ENCODE measurements around the gene RNF146.
A peak's percentile ranks its signal among the peaks of the same experiment; 100 is the strongest.
"Not testable (repeated sequence)": the region's sequence is repeated elsewhere in the genome, so short reads cannot be mapped to it uniquely, and the experiment has no call there.

Gene RNF146, protein sequence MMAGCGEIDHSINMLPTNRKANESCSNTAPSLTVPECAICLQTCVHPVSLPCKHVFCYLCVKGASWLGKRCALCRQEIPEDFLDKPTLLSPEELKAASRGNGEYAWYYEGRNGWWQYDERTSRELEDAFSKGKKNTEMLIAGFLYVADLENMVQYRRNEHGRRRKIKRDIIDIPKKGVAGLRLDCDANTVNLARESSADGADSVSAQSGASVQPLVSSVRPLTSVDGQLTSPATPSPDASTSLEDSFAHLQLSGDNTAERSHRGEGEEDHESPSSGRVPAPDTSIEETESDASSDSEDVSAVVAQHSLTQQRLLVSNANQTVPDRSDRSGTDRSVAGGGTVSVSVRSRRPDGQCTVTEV

GRCh38 chr6:127266178-127266891 lies at the start of gene RNF146:
Gene RNF146, plus strand, starts transcription at chr6:127266864. Its CDS starts 13,475 bp downstream, at chr6:127280339.
- Histone ChIP-seq H3K4me3 (peak within 1 kb of the TSS; percentile 82), H3K4me1 (peaks cover 12% of the 10 kb centered on the region), H3K27me3 (ENCODE audit: low read depth) (peaks cover 6% of the 10 kb centered on the region; the same call in 1 of the 2 replicates), H3K36me3 (replicated peaks) (no peaks in the 10 kb centered on the region), H3K9me3 (no peaks in the 10 kb centered on the region)
- peak; percentile 80 to 86 for DNase-seq (ENCODE audit: low spot score in 2 of 2)
- in situ Hi-C loops (cut with MboI; ENCODE audit: low sequenced_read_pairs) = no loop called here

DNA sequence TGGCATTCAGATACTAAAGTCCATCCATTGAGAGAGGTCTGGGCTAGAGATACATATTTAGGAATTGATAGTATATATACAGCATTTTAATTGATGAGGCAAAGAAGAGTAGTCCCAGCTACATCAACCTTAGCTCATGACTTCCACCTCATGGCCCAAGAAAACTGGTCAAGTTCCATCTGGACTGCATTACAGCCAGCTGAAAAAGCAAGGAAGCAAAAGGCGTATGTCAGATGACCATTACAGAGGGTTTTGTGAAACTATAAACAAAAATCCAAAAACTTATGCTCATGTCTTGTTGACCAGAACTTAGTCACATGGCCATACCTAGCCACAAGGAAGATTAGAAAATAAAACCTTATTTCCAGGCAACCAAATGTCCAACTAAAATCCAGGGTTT lies 46.8 kb upstream of the RNF146 start:
- in situ Hi-C loops (cut with MboI; ENCODE audit: low sequenced_read_pairs) = no loop called here
- no peak for DNase-seq (ENCODE audit: low spot score in 2 of 2)
- H3K4me1 ChIP-seq = no peaks in the 10 kb centered on the region
- H3K27me3 ChIP-seq (ENCODE audit: low read depth) = no peaks in the 10 kb centered on the region
- no peaks in the 10 kb centered on the region for H3K9me3 ChIP-seq
- no peaks in the 10 kb centered on the region for H3K36me3 ChIP-seq (replicated peaks)
- H3K4me3 ChIP-seq = no peak overlapping the region

- H3K9me3 ChIP-seq = no peaks in the 10 kb centered on the region
- H3K36me3 ChIP-seq (replicated peaks) = no peaks in the 10 kb centered on the region
- in situ Hi-C loops (cut with MboI; ENCODE audit: low sequenced_read_pairs) = no loop called here
- H3K4me3 ChIP-seq = no peak overlapping the region
- no peaks in the 10 kb centered on the region; the same call in 1 of the 2 replicates for H3K27me3 ChIP-seq (ENCODE audit: low read depth)
- DNase-seq (ENCODE audit: low spot score in 2 of 2) = no peak
- no peaks in the 10 kb centered on the region for H3K4me1 ChIP-seq
These were observed 45.5 kb upstream of the RNF146 start for GRCh38 chr6:127221201-127221600.

GRCh38 chr6:127222418-127222817 lies 44.2 kb upstream of the RNF146 start:
- no peak for DNase-seq (ENCODE audit: low spot score in 2 of 2)
- in situ Hi-C loops (cut with MboI; ENCODE audit: low sequenced_read_pairs) = no loop called here
- no peaks in the 10 kb centered on the region for H3K9me3 ChIP-seq
- no peak overlapping the region for H3K4me3 ChIP-seq
- H3K27me3 ChIP-seq (ENCODE audit: low read depth) = no peaks in the 10 kb centered on the region; the same call in 1 of the 2 replicates
- no peaks in the 10 kb centered on the region for H3K4me1 ChIP-seq
- H3K36me3 ChIP-seq (replicated peaks) = no peaks in the 10 kb centered on the region

GRCh38 chr6:127225497-127225896 lies 41.2 kb upstream of the RNF146 start:
- Histone ChIP-seq H3K36me3 (replicated peaks) (no peaks in the 10 kb centered on the region), H3K9me3 (0 out of 2 replicates have a peak, but pooled peaks cover 2% of the 10 kb centered on the region), H3K27me3 (ENCODE audit: low read depth) (no peaks in the 10 kb centered on the region; the same call in 1 of the 2 replicates), H3K4me3 (no peak overlapping the region), H3K4me1 (no peaks in the 10 kb centered on the region)
- no peak for DNase-seq (ENCODE audit: low spot score in 2 of 2)
- in situ Hi-C loops (cut with MboI; ENCODE audit: low sequenced_read_pairs) = no loop called here

GRCh38 chr6:127233819-127234218 lies 32.8 kb upstream of the RNF146 start:
- H3K36me3 ChIP-seq (replicated peaks); H3K27me3 ChIP-seq (ENCODE audit: low read depth); H3K4me1 ChIP-seq; H3K4me3 ChIP-seq; in situ Hi-C loops (cut with MboI; ENCODE audit: low sequenced_read_pairs); H3K9me3 ChIP-seq; DNase-seq (ENCODE audit: low spot score in 2 of 2): not testable (repeated sequence)

DNA sequence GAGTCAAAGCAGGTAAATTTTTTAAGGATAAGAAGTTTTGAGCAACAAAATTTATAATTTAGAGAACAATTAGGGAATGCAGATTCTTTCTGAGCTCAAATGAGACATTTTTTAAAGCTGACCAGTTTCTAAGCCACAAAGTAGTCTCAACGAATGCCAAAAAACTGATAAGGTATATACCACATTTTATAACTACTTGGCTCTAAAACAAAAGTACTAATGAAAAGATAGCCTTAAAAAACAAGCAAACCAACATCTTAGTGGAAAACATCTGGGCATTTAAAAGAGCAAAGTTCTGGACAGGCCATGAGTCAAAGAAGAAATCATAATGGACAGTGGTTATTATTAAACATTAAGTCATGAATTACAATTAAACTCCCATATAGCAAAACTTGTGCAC lies 23.2 kb upstream of the RNF146 start:
- in situ Hi-C loops (cut with MboI; ENCODE audit: low sequenced_read_pairs) = no loop called here
- Histone ChIP-seq H3K36me3 (replicated peaks) (no peaks in the 10 kb centered on the region), H3K4me1 (no peaks in the 10 kb centered on the region), H3K9me3 (no peaks in the 10 kb centered on the region), H3K4me3 (no peak overlapping the region), H3K27me3 (ENCODE audit: low read depth) (no peaks in the 10 kb centered on the region)
- DNase-seq (ENCODE audit: low spot score in 2 of 2) = no peak

DNA sequence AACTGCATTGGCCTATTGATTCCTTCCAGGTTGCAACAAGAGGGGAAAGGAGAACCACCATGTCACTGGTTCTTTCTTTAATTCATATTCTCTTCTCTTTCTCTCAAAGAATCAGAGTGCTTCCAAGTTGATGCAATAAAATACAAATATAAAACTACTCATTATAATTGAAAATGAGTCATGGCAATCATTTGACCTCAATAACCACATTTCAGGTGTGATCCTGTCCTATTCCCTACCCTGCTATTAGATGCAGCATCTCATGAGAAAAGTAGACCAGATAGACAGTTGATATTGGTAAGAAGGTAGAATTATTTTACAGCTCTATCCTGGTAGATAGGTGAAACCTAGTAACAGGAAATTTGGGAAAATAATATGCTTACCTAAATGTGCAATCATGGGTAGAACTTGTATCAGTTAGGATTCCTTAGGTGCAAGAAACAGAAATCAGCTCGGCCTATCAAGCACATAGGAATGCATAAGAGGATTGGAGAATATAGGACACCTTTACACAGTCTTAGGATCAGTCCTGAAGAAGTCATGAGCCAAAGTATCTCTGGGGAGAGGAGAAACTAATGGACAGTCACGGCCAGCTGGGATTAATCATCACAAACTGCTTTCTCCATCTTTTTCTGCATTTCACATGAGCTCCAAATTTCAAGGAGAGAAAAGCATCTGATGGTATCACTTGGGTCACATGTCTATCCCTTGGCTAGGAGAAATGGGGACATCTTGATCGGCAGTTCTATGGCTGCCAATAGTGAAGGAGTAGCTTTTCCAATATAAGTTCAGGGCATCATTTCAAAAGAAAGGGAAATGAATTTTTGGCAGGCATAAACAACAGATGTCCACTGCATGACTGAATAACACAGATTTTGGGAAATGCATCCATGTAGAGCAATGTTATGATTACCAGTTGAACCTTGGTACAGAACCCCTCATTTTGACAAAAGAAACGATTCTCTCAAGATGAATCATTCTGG lies 19.3 kb upstream of the RNF146 start:
- Histone ChIP-seq H3K4me1 (no peaks in the 10 kb centered on the region), H3K27me3 (ENCODE audit: low read depth) (no peaks in the 10 kb centered on the region), H3K9me3 (no peaks in the 10 kb centered on the region), H3K4me3 (no peak overlapping the region), H3K36me3 (replicated peaks) (no peaks in the 10 kb centered on the region)
- in situ Hi-C loops (cut with MboI; ENCODE audit: low sequenced_read_pairs) = no loop called here
- DNase-seq (ENCODE audit: low spot score in 2 of 2) = no peak

DNA sequence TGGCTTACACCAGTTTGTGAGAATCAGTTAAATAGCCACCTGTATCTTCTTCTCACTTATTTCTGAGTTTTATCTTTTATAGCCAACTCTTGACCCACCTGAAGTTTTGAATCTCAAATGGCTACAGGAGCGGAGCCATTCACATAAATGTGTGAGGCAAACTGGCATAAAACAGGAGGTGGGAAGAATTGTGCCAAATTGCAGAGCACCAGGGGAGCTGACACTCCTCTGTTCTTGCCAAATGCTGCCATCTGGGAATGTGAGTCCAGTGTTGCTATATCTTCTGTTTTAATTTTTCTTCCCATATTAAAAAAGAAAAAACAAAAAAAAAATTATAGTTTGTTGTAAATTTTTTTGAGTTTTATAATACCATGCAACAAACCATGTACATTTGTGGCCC lies 17.0 kb upstream of the RNF146 start:
- in situ Hi-C loops (cut with MboI; ENCODE audit: low sequenced_read_pairs) = no loop called here
- H3K36me3 ChIP-seq (replicated peaks) = no peaks in the 10 kb centered on the region
- no peak for DNase-seq (ENCODE audit: low spot score in 2 of 2)
- H3K4me3 ChIP-seq = no peak overlapping the region
- H3K4me1 ChIP-seq = no peaks in the 10 kb centered on the region
- no peaks in the 10 kb centered on the region for H3K9me3 ChIP-seq
- H3K27me3 ChIP-seq (ENCODE audit: low read depth) = no peaks in the 10 kb centered on the region

GRCh38 chr6:127255286-127255685 lies 11.4 kb upstream of the RNF146 start:
- DNase-seq (ENCODE audit: low spot score in 2 of 2) = no peak
- H3K4me1 ChIP-seq = no peaks in the 10 kb centered on the region
- in situ Hi-C loops (cut with MboI; ENCODE audit: low sequenced_read_pairs) = no loop called here

DNA sequence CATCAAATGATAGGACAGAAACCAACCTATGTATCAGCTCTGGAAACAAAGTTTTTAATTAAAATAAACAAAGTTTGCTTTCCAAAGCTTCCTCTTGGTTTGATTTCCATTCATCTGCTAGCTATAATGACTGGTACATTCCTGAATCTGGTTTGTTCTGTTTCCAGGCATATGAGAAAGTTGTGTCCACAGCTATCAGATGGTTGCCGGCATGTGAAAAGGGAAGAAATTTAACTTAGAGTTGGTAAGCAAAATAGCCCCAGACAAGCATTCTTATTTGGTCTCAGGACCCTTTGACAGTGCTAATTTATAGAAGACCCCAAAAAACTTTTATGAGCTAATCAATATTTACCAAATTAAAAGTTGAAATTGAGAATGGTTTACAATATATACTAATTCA lies 3.8 kb upstream of the RNF146 start:
- no peak for DNase-seq (ENCODE audit: low spot score in 2 of 2)
- Histone ChIP-seq H3K4me1 (peaks cover 5% of the 10 kb centered on the region), H3K9me3 (no peaks in the 10 kb centered on the region), H3K36me3 (replicated peaks) (no peaks in the 10 kb centered on the region), H3K4me3 (no peak overlapping the region), H3K27me3 (ENCODE audit: low read depth) (peaks cover 7% of the 10 kb centered on the region; the same call in 1 of the 2 replicates)
- in situ Hi-C loops (cut with MboI; ENCODE audit: low sequenced_read_pairs) = no loop called here

More at GRCh38 chr6:127255286-127255685, 11.4 kb upstream of the RNF146 start:
- H3K36me3 ChIP-seq (replicated peaks) = no peaks in the 10 kb centered on the region
- 0 out of 2 replicates have a peak, but pooled peaks cover 2% of the 10 kb centered on the region for H3K27me3 ChIP-seq (ENCODE audit: low read depth)
- no peak overlapping the region for H3K4me3 ChIP-seq
- H3K9me3 ChIP-seq = no peaks in the 10 kb centered on the region

- no peak for DNase-seq (ENCODE audit: low spot score in 2 of 2)
- in situ Hi-C loops (cut with MboI; ENCODE audit: low sequenced_read_pairs) = no loop called here
- no peaks in the 10 kb centered on the region for H3K9me3 ChIP-seq
These were observed 3.2 kb upstream of the RNF146 start for GRCh38 chr6:127263481-127263880.

GRCh38 chr6:127266892-127267645 lies 405 bp downstream of the RNF146 start:
- Histone ChIP-seq H3K4me3 (peak overlapping the region; percentile 82), H3K9me3 (no peaks in the 10 kb centered on the region), H3K4me1 (peaks cover 12% of the 10 kb centered on the region), H3K36me3 (replicated peaks) (no peaks in the 10 kb centered on the region), H3K27me3 (ENCODE audit: low read depth) (peaks cover 6% of the 10 kb centered on the region; the same call in 1 of the 2 replicates)
- peak; percentile 43 to 75 for DNase-seq (ENCODE audit: low spot score in 2 of 2)
- in situ Hi-C loops (cut with MboI; ENCODE audit: low sequenced_read_pairs) = no loop called here

More at GRCh38 chr6:127263481-127263880, 3.2 kb upstream of the RNF146 start:
- Histone ChIP-seq H3K4me1 (peaks cover 5% of the 10 kb centered on the region), H3K4me3 (no peak overlapping the region), H3K36me3 (replicated peaks) (no peaks in the 10 kb centered on the region), H3K27me3 (ENCODE audit: low read depth) (peaks cover 6% of the 10 kb centered on the region; the same call in 1 of the 2 replicates)

Data from HAP-1 (cell line).